ENCODE data around the gene LCTL.
A peak's percentile ranks its signal among the peaks of the same experiment; 100 is the strongest.

DNA sequence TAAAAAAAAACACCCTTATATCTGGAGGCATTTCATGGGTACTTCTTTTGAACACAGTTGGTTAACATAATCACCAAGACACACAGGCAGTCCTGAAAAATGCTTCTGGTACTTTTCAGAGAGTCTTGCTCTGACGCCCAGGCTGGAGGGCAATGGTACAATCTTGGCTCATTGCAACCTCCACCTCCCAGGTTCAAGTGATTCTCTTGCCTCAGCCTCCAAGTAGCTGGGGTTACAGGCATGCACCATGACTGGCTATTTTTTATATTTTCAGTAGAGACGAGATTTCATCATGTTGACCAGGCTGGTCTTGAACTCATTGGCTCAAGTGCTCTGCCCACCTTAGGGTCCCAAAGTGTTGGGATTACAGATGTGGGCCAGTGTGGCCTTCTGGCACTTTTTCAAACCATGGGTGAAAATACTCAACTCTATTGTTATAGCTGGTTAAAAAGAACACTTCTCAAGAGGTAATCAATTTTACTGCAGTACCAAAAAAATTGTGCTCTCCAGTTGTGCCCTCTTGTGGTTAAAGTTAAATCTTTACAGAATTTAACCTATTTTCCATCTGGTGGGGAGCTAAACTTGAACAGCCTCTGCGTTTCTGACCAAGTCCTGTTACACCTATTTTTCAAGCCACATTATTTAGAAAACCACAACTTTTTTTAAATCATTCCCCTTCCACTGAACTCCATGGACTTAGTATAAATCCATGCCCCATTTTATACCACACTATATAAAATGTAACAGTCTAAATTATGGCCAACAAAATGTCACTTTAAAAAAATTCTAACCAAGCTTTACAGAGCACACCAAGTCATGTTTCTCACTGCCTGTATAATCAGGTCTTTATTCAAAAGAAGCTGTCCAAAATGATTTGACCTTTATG lies 67.1 kb downstream of the LCTL start:
- no peak for TF ChIP-seq POLR2A (IDR thresholded peaks at IDR 0.05)
- TF ChIP-seq, protein P1, sequence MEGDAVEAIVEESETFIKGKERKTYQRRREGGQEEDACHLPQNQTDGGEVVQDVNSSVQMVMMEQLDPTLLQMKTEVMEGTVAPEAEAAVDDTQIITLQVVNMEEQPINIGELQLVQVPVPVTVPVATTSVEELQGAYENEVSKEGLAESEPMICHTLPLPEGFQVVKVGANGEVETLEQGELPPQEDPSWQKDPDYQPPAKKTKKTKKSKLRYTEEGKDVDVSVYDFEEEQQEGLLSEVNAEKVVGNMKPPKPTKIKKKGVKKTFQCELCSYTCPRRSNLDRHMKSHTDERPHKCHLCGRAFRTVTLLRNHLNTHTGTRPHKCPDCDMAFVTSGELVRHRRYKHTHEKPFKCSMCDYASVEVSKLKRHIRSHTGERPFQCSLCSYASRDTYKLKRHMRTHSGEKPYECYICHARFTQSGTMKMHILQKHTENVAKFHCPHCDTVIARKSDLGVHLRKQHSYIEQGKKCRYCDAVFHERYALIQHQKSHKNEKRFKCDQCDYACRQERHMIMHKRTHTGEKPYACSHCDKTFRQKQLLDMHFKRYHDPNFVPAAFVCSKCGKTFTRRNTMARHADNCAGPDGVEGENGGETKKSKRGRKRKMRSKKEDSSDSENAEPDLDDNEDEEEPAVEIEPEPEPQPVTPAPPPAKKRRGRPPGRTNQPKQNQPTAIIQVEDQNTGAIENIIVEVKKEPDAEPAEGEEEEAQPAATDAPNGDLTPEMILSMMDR (IDR thresholded peaks at IDR 0.05), result peak in 5 of 7 experiments; percentile 28 to 48 (median 42)
